SJCRH30 (cell line): ENCODE data around the gene DCD. TPM values are rescaled to one million over a fixed set of nuclear protein-coding genes. Genes with fewer than 3 reads are reported as not detected.
"Not testable (repeated sequence)": the region's sequence is repeated elsewhere in the genome, so short reads cannot be mapped to it uniquely, and the experiment has no call there.

Experiments used
- DNase-seq, 2 experiments: peaks; one replicate each; pipeline ENCODE4 v3.0.0-alpha.2; 2015 to 2020
- H3K27ac ChIP-seq: fragments of 250-450 bp; sonication (Bioruptor Pico); 2 replicates; pipeline ENCODE4 v1.5.1; 2020; ENCODE audit warnings: mild to moderate bottlenecking, moderate library complexity
- H3K27me3 ChIP-seq: fragments of 250-450 bp; sonication (Bioruptor Pico); 2 replicates; pipeline ENCODE4 v1.5.1; 2020; ENCODE audit warnings: mild to moderate bottlenecking, moderate library complexity
- H3K36me3 ChIP-seq: fragments of 250-450 bp; sonication (Bioruptor Pico); 2 replicates; pipeline ENCODE4 v1.5.1; 2020; ENCODE audit warnings: mild to moderate bottlenecking, moderate library complexity
- H3K4me1 ChIP-seq: fragments of 250-450 bp; sonication (Bioruptor Pico); 2 replicates; pipeline ENCODE4 v1.5.1; 2020; ENCODE audit warnings: mild to moderate bottlenecking, moderate library complexity
- H3K4me3 ChIP-seq: fragments of 250-450 bp; sonication (Bioruptor Pico); 2 replicates; pipeline ENCODE4 v1.5.1; 2020; ENCODE audit warnings: mild to moderate bottlenecking, moderate library complexity
- H3K9me3 ChIP-seq: fragments of 250-450 bp; sonication (Bioruptor Pico); replicated peaks from 2 replicates; pipeline ENCODE4 v1.5.1; 2020; ENCODE audit warnings: mild to moderate bottlenecking, moderate library complexity
- total RNA-seq: library from RNA; depleted of rRNA; stranded (reverse); fragments of >200 nt; shearing (Covaris generic); gene quantifications from 2 replicates; pipeline ENCODE4 v1.2.3, GENCODE V29; 2014

The DCD gene
- total RNA-seq, 1 experiment from 2014 or later, result not detected

- no peak overlapping the region for H3K4me3 ChIP-seq
- H3K4me1 ChIP-seq, result no peaks in the 10 kb centered on the region
- no peaks in the 10 kb centered on the region for H3K9me3 ChIP-seq
- no peak overlapping the region for H3K27ac ChIP-seq
- H3K36me3 ChIP-seq, result no peaks in the 10 kb centered on the region
- H3K27me3 ChIP-seq, result no peaks in the 10 kb centered on the region
- DNase-seq, result no peak
Observed at GRCh38 chr12:54663603-54664002, 15.4 kb upstream of the DCD start.

- Histone ChIP-seq H3K9me3 (no peaks in the 10 kb centered on the region), H3K4me3 (no peak overlapping the region), H3K27ac (no peak overlapping the region), H3K36me3 (no peaks in the 10 kb centered on the region), H3K27me3 (no peaks in the 10 kb centered on the region), H3K4me1 (no peaks in the 10 kb centered on the region)
- no peak for DNase-seq
Observed at GRCh38 chr12:54662026-54662425, 13.9 kb upstream of the DCD start.

- Histone ChIP-seq H3K4me1 (no peaks in the 10 kb centered on the region), H3K27ac (no peak overlapping the region), H3K27me3 (no peaks in the 10 kb centered on the region), H3K36me3 (no peaks in the 10 kb centered on the region), H3K4me3 (no peak overlapping the region), H3K9me3 (no peaks in the 10 kb centered on the region)
- no peak for DNase-seq
Observed at GRCh38 chr12:54661048-54661447, 12.9 kb upstream of the DCD start.

GRCh38 chr12:54660320-54660962, 12.3 kb upstream of the DCD start:
- no peaks in the 10 kb centered on the region for H3K4me1 ChIP-seq
- no peak overlapping the region for H3K27ac ChIP-seq
- no peaks in the 10 kb centered on the region for H3K27me3 ChIP-seq
- no peaks in the 10 kb centered on the region for H3K9me3 ChIP-seq
- no peaks in the 10 kb centered on the region for H3K36me3 ChIP-seq
- H3K4me3 ChIP-seq, result no peak overlapping the region
- DNase-seq, result no peak

GRCh38 chr12:54658306-54659264, 10.4 kb upstream of the DCD start:
- Histone ChIP-seq H3K27me3 (no peaks in the 10 kb centered on the region), H3K9me3 (no peaks in the 10 kb centered on the region), H3K36me3 (no peaks in the 10 kb centered on the region), H3K27ac (no peak overlapping the region), H3K4me3 (no peak overlapping the region), H3K4me1 (no peaks in the 10 kb centered on the region)
- DNase-seq, result peak; percentile 30 to 60

- Histone ChIP-seq H3K27me3 (no peaks in the 10 kb centered on the region), H3K4me3 (no peak overlapping the region), H3K36me3 (no peaks in the 10 kb centered on the region), H3K9me3 (no peaks in the 10 kb centered on the region), H3K27ac (no peak overlapping the region), H3K4me1 (no peaks in the 10 kb centered on the region)
- DNase-seq, result no peak
Observed at GRCh38 chr12:54657105-54657607, 9.0 kb upstream of the DCD start.

- Histone ChIP-seq H3K4me3 (no peak overlapping the region), H3K27me3 (no peaks in the 10 kb centered on the region), H3K4me1 (no peaks in the 10 kb centered on the region), H3K36me3 (no peaks in the 10 kb centered on the region), H3K27ac (no peak overlapping the region), H3K9me3 (no peaks in the 10 kb centered on the region)
- DNase-seq, result no peak
Observed at GRCh38 chr12:54654926-54655325, 6.8 kb upstream of the DCD start.

- no peak overlapping the region for H3K4me3 ChIP-seq
- H3K4me1 ChIP-seq, result no peaks in the 10 kb centered on the region
- H3K9me3 ChIP-seq, result no peaks in the 10 kb centered on the region
- H3K27me3 ChIP-seq, result no peaks in the 10 kb centered on the region
- no peak overlapping the region for H3K27ac ChIP-seq
- H3K36me3 ChIP-seq, result no peaks in the 10 kb centered on the region
- DNase-seq, result no peak
Observed at GRCh38 chr12:54653025-54653424, 4.9 kb upstream of the DCD start.

- no peak for DNase-seq
- no peak overlapping the region for H3K4me3 ChIP-seq
- no peak overlapping the region for H3K27ac ChIP-seq
- H3K9me3 ChIP-seq, result no peaks in the 10 kb centered on the region
- no peaks in the 10 kb centered on the region for H3K4me1 ChIP-seq
- no peaks in the 10 kb centered on the region for H3K36me3 ChIP-seq
- H3K27me3 ChIP-seq, result no peaks in the 10 kb centered on the region
Observed at GRCh38 chr12:54650889-54651288, 2.7 kb upstream of the DCD start.

- Histone ChIP-seq H3K4me1 (no peaks in the 10 kb centered on the region), H3K36me3 (no peaks in the 10 kb centered on the region), H3K4me3 (no peak overlapping the region), H3K9me3 (no peaks in the 10 kb centered on the region), H3K27ac (no peak overlapping the region), H3K27me3 (no peaks in the 10 kb centered on the region)
- DNase-seq, result no peak
Observed at GRCh38 chr12:54650409-54650808, 2.2 kb upstream of the DCD start.

- Histone ChIP-seq H3K9me3 (no peaks in the 10 kb centered on the region), H3K27me3 (no peaks in the 10 kb centered on the region), H3K36me3 (no peaks in the 10 kb centered on the region), H3K4me3 (no peak overlapping the region), H3K4me1 (no peaks in the 10 kb centered on the region), H3K27ac (no peak overlapping the region)
- no peak for DNase-seq
Observed at GRCh38 chr12:54649825-54650224, 1.7 kb upstream of the DCD start.

- H3K36me3 ChIP-seq, result no peaks in the 10 kb centered on the region
- no peak overlapping the region for H3K4me3 ChIP-seq
- no peak overlapping the region for H3K27ac ChIP-seq
- no peaks in the 10 kb centered on the region; the same call in 1 of the 2 replicates for H3K27me3 ChIP-seq
- H3K9me3 ChIP-seq, result 0 out of 2 replicates have a peak, but pooled peaks cover 3% of the 10 kb centered on the region
- DNase-seq, result no peak
- H3K4me1 ChIP-seq, result no peaks in the 10 kb centered on the region
Observed at GRCh38 chr12:54641554-54641953, 6.6 kb downstream of the DCD start.

- H3K36me3 ChIP-seq, result no peaks in the 10 kb centered on the region
- H3K4me1 ChIP-seq, result no peaks in the 10 kb centered on the region
- no peak overlapping the region for H3K4me3 ChIP-seq
- H3K27ac ChIP-seq, result no peak overlapping the region
- 0 out of 2 replicates have a peak, but pooled peaks cover 3% of the 10 kb centered on the region for H3K9me3 ChIP-seq
- no peaks in the 10 kb centered on the region; the same call in 1 of the 2 replicates for H3K27me3 ChIP-seq
- DNase-seq, result no peak
Observed at GRCh38 chr12:54641089-54641488, 7.1 kb downstream of the DCD start.

GRCh38 chr12:54639112-54639511, 9.1 kb downstream of the DCD start:
- H3K27ac ChIP-seq, H3K27me3 ChIP-seq, DNase-seq, H3K9me3 ChIP-seq, H3K4me1 ChIP-seq, H3K36me3 ChIP-seq, H3K4me3 ChIP-seq: not testable (repeated sequence)

GRCh38 chr12:54634795-54635194, 13.4 kb downstream of the DCD start, which contains the start of gene LACRT:
TSS of gene LACRT (minus strand) at chr12:54634895. CDS start at chr12:54634841, 54 bp downstream.
- Histone ChIP-seq H3K4me3 (no peak within 1 kb of the TSS), H3K36me3 (no peaks in the 10 kb centered on the region), H3K4me1 (no peaks in the 10 kb centered on the region), H3K9me3 (0 out of 2 replicates have a peak, but pooled peaks cover 3% of the 10 kb centered on the region), H3K27ac (no peak within 1 kb of the TSS), H3K27me3 (peaks cover 3% of the 10 kb centered on the region; the same call in 1 of the 2 replicates)
- no peak for DNase-seq
